ENCODE results near the gene DENND2C.

Gene DENND2C, protein sequence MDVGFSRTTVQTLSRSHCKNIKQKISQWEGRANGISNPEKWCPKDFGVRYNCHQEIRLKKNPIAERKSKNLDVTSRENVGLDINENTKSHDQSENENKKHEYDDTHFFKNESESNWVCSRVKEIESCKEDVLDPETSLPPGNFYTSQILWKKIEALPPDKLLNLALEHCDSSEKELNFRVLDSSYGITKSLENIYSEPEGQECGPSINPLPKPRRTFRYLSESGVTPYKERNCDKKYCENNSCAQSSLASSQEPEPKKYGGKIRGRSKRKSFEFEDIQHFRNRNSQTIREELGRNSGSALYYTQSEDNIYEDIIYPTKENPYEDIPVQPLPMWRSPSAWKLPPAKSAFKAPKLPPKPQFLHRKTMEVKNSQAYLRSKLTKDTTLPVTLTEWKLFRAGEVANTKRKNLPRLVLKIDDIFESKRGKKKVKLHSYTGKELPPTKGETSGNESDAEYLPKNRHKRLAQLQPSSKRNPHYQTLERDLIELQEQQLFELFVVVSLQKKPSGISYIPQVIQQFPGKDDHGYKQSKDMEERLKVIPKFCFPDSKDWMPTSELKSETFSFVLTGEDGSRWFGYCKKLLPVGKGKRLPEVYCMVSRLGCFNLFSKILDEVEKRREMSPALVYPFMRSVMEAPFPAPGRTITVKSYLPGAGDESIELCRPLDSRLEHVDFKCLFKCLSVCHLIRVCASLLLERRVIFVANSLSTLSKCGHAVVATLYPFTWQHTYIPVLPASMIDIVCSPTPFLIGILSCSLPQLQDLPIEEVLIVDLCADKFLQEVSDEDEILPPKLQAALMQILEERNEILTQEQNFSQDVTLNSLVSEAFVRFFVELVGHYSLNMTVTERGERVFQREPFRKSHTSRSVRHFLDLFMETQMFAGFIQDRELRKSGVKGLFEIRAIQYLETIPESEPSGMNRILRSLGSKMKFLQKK

DNA sequence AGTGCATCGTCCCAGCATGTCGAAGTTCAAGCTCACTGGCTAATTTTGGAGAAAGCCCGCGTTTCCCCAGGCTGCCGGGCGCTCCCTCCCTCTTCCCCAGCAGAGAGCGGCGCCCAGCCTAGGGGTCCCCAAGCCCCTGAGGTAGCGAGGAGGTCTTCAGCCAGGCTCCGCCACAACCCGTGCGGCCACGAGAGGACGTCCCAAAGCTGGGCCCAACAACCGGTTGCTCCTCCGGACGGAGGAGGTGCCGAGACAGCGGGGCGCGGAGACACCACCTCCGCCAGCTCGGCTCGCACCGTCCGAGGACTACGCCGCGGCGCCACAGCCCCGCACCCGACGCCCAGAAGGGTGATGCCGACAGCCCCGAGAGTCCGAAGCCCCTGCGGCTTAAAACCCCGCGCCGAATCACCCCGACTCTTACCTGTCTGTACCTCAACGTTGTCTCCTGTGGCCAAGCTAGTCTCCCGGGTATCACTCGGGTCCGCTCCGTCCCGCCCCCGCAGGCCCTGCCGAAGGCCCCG is at the start of gene DENND2C:
Gene DENND2C (minus strand): TSS at position 488 of the 521 bp plus-strand sequence. CDS start 44,065 bp downstream, outside the sequence.
- peak in 2 of 58 donors; percentile 28 to 48 for DNase-seq

DNA sequence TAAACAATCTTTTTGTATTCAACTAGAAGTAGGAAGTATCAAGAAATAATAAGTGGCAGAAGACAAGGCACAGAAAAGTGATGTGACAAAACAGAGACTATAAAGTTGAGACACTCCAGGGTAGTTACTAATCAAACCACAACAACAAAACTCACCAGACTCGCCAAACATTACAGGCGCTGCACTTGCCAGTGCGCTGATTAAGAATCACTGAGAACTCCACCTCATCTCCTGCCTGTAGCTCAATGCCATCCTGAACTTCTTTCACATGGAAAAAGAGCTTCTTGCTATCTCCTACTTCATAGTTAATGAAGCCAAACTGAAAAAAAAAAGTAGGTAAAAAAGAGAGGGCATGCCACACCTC is 49.6 kb upstream of the DENND2C start:
- DNase-seq, result no peak

DNA sequence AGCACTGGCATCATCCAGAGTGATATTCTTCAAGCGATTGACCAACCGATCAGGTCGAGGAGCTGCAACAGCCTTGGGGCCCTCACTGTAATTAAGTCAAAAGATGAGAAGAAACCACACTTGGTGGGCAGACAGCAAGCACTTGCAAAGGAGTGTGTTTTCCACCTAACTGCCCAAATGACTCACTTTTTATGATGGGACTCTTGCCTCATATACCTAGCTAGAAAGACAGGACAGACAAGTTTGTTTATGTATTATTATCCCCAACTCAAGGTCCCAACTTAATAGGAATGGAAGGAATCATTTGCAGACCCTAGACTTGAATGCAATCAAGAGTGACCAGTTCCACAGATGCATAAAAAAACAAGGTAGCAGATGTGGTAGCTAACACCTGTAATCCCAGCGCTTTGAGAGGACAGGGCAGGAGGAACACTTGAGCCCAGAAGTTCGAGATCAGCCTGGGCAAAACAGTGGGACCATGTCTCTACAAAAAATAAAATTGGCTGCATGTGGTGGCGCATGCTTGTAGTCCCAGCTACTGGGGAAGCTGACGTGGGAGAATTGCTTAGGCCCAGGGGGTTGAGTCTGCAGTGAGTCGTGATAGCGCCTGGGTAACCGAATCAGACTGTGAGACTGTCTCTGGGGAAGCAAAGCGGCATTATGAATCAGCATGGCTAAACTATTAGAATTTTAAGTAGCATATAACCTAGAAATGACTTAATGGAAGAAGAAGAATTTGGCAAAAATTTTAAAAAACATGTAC is 49.0 kb upstream of the DENND2C start:
- no peak for DNase-seq

DNA sequence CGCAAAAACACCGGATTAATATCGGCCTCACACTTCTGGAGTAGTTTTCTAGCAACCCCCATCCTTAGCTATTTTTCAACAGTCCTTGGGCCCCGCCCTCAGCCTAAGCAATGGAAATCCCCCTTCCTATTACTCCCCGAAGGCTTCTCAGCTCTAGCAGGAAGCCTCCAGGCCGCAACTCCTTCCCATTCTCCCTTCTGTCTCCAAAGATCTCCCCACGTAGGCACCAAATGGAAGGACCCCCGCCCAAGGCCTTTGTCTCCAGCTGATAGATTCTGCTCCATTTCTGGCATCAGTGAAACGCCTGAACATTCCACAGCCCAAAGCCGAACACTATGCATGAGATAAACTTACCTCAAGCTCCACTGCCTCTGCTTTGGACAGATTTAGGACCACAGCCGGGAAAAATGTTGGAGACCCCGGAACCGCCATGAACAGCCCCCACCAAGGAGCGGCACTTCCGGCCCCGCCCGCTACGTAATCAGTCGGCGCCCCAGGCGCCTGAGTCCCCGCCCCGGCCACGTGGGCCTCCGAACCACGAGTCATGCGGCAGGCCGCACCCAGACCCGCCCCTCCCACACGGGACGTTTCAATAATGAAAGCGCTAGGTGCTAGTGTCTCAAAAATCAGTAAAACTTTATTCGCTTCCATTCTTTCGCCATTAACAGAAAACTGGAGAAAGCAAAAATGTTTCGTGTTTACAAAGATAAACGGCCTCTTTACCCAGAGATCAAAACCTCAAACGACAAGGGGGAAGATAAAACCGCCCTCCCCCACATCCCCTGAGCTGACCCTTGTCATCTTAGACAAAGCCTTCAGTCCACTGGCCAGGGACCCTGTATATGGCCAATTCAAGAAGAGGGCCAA is 46.7 kb upstream of the DENND2C start, which contains the start of gene NRAS:
Gene NRAS (minus strand): TSS at position 468 of the 867 bp plus-strand sequence. CDS start 611 bp downstream, outside the sequence.
- DNase-seq, result peak; percentile 36 to 95 (median 86)

DNA sequence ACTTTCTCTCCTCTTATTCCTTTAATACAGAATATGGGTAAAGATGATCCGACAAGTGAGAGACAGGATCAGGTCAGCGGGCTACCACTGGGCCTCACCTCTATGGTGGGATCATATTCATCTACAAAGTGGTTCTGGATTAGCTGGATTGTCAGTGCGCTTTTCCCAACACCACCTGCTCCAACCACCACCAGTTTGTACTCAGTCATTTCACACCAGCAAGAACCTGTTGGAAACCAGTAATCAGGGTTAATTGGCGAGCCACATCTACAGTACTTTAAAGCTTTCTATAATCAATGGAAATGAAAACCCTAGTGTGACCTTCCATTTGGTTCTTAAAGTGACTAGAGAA is 46.1 kb upstream of the DENND2C start:
- no peak for DNase-seq

DNA sequence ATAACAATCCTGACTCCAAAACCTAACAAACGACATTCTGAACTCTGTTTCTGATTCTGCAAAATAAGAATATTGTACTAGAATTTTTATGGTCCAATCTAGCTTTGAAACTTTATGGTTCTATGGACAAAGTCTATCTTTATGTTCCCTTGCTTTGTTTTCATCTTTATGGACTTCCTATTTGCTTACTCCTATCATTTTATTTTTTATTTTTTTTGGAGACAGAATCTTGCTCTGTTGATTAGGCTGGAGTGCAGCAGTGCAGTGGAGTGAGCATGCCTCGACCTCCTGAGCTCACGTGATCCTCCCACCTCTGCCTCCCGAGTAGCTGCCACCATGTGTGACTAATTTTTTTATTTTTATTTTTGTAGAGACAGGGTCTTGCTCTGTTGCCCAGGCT is 43.1 kb upstream of the DENND2C start:
- DNase-seq, result no peak

DNA sequence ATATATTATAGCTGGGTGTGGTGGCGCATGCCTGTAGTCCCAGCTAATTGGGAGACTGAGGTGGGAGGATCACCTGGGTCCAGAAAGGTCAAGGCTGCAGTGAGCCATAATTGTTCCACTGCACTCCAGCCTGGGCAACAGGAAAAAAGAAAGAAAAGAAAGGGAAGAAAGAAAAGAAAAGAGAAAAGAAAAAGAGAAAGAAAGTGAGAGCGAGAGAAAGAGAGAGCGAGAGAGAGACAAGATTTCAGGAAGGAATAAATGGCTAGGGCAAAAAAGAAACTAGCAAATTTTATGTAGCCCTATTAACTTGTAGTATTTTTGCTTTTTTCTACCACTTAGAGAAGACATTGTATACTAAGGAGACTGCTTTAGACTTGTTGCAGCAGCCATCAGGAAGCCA is 40.5 kb upstream of the DENND2C start:
- no peak for DNase-seq

DNA sequence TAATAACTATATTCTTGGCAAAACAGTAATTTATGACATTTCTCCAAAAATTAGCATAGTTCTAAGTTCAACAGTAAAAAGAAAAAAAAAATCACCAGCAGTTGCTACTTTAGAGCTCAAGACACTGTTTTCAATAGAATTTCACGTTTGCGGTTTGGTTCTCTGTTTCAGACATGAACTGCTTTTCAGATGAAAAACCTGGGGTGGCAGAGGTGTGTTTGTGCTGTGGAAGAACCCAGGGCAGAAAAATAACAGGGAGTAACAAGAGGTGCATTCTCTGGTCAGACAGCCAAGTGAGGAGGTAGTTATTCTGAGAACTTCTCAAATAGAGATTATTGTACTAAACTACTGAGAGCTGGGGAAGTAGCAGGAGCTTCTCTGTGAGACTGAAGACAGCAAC is 37.8 kb upstream of the DENND2C start:
- no peak for DNase-seq

DNA sequence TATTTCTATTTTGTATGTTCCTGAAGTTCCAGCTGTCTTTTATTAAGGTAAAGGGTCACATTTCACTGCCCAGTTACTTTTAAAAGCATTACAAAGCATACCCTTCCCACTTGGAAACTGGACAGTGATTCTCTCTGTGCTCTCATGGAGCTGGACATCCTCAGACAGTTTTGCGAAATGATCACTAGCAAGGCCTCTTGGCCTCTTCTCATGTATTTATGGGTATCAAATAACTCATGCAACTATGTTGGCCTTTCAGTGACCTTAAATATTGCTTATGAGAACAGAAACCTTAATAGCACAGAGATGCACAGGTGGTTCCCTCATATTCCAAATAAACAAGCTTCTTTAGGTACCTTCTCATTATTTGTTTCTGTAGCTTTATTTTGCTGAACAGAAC is 33.4 kb upstream of the DENND2C start:
- DNase-seq, result no peak

DNA sequence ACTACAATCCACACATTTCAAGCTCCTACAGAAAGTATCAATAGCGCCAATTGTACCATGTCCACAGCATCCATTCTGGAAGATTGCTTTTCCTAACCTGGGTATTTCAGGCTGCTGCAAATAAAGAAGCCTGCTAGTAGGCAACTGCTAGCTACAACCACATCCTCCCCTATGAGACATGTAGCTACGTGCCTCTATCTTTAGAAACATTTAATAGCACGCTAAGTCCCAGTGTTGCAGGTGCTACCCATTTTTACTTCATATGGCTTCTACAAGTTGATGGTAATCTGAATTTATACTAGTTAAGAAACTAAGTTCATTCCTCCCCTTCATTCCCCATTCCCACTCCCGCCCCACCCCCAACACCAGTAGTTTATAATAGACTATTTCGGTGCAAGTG is 32.9 kb upstream of the DENND2C start:
- DNase-seq, result no peak

DNA sequence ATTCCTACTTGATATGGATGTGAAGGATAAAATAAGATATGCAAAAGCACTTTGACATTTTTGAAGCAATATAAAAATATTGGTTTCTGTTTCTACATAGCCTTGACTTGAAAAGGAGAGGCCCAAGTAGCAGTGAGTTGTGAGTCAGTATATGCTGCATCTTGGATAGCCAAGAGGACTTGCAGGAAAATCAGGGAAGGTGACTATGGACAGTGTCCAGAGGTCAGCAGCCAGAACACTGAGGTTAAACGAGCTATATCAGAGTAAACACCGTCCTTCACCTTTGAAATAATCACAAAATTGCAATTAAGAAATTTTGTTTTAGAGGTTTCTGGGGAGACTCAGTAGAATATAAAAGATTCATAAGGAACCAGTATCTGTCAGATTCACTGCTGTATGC is 32.1 kb upstream of the DENND2C start:
- DNase-seq, result no peak

DNA sequence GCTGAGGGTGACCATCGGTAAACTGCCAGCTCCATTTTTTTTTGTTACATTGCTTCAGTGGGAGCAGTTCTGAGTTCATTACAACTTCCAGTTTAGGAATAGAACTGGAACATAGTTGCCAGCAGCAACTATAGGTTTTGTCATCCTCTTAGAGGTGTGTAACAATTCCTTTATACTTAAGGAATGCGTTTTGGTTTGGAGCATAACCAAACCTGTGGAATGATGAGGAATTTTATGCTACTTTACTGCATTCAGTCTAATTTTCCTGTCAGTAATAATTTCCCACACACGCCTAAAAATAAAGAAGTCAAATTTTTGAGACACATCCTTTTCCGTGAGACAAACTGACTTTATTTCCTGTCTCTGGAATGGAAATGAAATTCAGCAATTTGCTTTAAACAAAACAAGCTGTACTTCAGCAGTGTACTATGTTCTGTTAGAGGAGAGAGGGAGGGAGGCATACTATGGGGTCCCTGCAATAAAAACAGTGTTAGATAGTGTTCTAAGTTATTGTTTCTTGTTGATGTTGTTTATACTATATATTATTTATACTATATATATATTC is 30.3 kb upstream of the DENND2C start:
- DNase-seq, result no peak

DNA sequence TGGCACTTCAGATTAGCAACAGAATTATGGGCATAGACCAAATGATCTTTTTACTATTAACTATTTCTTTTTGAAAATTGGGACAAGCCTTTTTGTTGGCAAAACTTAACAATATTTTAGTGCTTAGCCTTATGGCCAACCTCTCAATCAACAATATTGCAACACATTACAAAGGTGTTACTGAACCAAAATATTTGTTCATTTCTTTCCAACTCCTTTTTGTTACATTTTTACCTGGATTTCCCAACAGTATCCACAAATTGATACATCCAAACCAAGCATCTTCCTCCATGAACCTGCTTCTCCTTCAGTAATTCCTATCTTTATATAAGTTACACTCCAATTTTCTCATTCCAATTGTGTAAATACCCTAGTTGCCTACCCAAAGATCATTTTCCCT is 27.0 kb upstream of the DENND2C start:
- no peak for DNase-seq

DNA sequence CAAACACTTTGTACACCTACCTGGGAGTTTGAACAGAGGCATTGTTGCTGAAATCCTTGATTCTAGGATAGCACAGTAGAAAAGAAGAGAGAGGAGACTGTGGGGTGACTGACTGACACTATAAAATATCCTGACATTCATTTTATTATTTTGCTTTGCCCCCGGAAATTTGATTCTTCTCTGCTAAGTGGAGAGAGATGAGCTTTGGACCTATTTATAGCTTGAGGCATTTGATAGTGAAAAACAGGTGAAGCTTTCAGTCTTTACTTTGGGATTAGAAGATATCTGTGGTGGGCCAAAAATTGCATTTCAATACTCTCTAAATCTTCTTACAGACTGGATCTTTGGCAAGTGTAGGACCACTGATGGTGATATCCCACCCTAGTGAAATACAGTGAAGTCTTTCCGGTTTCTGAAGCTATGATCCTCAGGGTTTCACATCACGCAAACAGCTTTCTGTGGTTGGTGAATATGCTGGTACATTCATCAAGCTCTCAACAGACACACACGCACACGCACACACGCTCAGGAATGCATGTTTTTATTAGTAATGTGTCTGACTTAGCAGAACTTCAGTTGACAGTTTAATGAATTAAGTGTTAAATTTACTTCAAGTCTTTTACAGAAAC is 25.7 kb upstream of the DENND2C start, which contains the start of gene AMPD1:
Gene AMPD1 (minus strand): TSS at position 117 of the 629 bp plus-strand sequence. CDS start 75 bp downstream, at position 42.
- no peak for DNase-seq

DNA sequence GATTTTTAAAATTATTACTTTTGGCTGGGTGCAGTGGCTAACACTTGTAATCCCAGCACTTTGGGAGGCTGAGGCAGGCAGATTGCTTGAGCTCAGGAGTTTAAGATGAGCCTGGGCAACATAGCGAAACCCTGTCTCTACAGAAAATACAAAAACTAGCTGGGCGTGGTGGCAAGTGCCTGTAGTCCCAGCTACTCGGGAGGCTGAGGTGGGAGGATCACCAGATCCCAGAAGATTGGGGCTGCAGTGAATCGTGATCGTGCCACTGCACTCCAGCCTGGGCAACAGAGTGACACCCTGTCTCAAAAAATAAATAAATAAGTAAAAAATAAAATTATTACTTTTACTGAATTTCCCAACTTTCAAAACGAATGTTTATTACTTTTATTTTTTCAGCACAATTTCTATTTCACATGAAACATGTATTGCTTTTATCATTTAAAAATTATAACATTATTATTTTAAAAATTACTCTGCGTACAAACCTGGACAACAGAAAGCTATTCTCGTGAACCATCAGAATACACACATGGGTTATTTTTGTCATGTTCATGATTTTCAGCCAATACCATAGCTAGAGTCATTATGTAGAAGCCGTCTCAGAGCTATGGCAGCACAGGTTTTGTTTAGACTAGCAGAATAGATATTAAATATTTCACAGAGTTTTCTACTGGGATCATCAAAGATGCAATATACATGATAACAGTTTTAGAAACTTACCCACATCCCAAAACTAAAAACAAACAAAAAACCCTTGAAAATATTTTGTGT is 24.9 kb upstream of the DENND2C start:
- DNase-seq, result no peak

DNA sequence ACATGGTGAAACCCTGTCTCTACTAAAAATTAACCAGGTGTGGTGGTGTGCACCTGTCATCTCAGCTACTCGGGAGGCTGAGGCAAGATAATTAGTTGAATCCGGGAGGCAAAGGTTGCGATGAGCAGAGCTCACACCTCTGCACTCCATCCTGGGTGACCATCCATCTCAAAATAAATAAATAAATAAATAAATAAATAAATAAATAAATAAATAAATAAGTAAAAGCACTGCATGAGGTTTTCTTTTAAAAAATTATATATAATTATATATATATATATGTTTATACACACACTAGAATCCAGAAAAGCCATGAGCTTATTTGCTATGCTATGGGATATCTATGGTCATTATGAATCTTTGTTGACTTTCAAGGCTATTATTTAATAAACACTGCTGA is 23.1 kb upstream of the DENND2C start:
- no peak for DNase-seq

DNA sequence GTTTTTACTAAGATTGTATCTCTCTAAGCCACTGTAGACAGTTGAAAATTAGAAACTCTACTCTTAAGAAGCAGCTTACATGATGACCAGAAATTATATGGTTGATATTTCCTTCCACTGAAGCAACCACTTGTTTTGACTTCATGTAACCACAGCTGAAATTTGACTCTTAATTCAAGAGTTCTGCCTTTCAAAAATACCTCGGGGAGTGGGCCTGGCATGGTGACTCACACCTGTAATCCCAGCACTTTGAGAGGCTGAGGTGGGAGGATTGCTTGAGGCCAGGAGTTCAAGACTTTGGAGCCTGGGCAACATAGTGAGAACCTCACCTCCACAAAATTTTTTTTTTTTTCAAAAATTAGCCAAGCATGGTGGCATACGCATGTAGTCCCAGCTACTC is 21.2 kb upstream of the DENND2C start:
- DNase-seq, result no peak

DNA sequence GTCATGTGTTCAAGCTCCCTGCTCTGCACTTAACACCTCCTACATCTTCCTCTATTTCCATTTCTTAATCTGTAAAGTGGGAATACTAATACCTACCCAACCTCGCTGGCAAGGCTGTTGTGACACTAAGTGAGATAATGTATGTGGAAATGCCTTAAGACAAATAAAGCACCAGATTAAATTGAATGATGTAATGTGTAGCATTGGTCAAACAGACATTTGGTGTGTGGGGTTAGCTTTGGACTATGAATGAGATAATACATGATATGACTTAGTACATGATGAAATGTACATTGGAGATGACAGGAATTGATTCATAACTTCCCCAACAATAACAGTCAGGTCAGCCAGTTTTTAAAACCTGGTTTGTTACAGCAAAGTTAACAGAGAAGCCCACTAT is 20.3 kb upstream of the DENND2C start:
- no peak for DNase-seq

DNA sequence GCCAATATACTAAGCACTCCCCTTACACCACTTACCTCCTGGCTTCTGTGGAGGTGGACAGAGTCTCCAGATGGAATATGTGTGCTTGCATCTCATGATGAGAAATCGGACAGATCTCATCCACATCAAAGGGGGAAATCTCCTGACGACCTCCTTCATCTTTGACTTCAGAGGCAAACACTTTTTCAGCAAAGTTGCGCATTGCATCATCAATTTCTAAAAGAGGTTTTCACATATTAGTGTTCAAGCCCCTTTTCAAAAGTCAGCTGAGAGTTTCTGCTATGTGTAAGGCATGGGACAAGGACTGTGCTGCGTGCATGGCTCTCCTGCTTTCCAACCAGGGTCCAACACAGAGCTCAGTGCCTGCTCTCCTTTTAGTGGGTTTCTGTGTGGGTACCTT is 18.7 kb upstream of the DENND2C start:
- DNase-seq, result no peak
